ENCODE data around the gene SCN4A. TPM values are rescaled to one million over a fixed set of nuclear protein-coding genes. Genes with fewer than 3 reads are reported as not detected.

Gene SCN4A
- total RNA-seq, 1 experiment from 2014 or later, result 0.03 TPM

GRCh38 chr17:63955232-63955631 lies 17.5 kb downstream of the SCN4A start:
- no peak for DNase-seq (ENCODE audit: low read depth, low spot score)
- Histone ChIP-seq H3K27ac (ENCODE audit: low read length) (no peak overlapping the region), H3K4me3 (ENCODE audit: low read depth in 2 of 2, low read length in 2 of 2) (no peak overlapping the region), H3K27me3 (ENCODE audit: control insufficient read depth, insufficient read depth, low read length) (no peaks in the 10 kb centered on the region), H3K4me1 (ENCODE audit: control insufficient read depth, insufficient read depth, low read length) (no peaks in the 10 kb centered on the region), H3K36me3 (ENCODE audit: control insufficient read depth, insufficient read depth, low read length) (no peaks in the 10 kb centered on the region), H3K9me3 (ENCODE audit: control insufficient read depth, insufficient read depth, low read depth, low read length) (no peaks in the 10 kb centered on the region)
- no TSS peak for BruUV-seq (replicated peaks)
- ATAC-seq, result no peak
- TF ChIP-seq SIN3A (IDR thresholded peaks at IDR 0.05; ENCODE audit: borderline replicate concordance, insufficient read depth, low read depth, low read length), result no peak
- TF ChIP-seq REST (IDR thresholded peaks at IDR 0.05; ENCODE audit: insufficient read depth in 1 of 2, low read depth in 2 of 2, low read length in 1 of 2), result no peak
- TF ChIP-seq CTCF (IDR thresholded peaks at IDR 0.05), result no peak
- TF ChIP-seq POLR2AphosphoS5 (IDR thresholded peaks at IDR 0.05; ENCODE audit: low read depth, low read length), result no peak
- no peak for TF ChIP-seq TCF7L2 (IDR thresholded peaks at IDR 0.05; ENCODE audit: low read depth, low read length)
- intact Hi-C loops (cut with micrococcal nuclease; ENCODE audit: unreplicated experiment) (no loop called here), in situ Hi-C loops (cut with HindIII; ENCODE audit: low pct_unique_long_range_greater_than_20kb, low sequenced_read_pairs) (no loop called here)
- CTCF ChIA-PET, result no interaction called here
- POLR2A ChIA-PET, result no interaction called here

GRCh38 chr17:63954402-63955063 lies 18.2 kb downstream of the SCN4A start:
- in situ Hi-C loops (cut with HindIII; ENCODE audit: low pct_unique_long_range_greater_than_20kb, low sequenced_read_pairs) (no loop called here), intact Hi-C loops (cut with micrococcal nuclease; ENCODE audit: unreplicated experiment) (no loop called here)
- H3K4me1 ChIP-seq (ENCODE audit: control insufficient read depth, insufficient read depth, low read length), result no peaks in the 10 kb centered on the region
- ATAC-seq (no peak), DNase-seq (ENCODE audit: low read depth, low spot score) (no peak)
- no TSS peak for BruUV-seq (replicated peaks)
- H3K36me3 ChIP-seq (ENCODE audit: control insufficient read depth, insufficient read depth, low read length), result no peaks in the 10 kb centered on the region
- H3K27me3 ChIP-seq (ENCODE audit: control insufficient read depth, insufficient read depth, low read length), result no peaks in the 10 kb centered on the region
- H3K9me3 ChIP-seq (ENCODE audit: control insufficient read depth, insufficient read depth, low read depth, low read length), result no peaks in the 10 kb centered on the region
- TF ChIP-seq TCF7L2 (IDR thresholded peaks at IDR 0.05; ENCODE audit: low read depth, low read length) (no peak), REST (IDR thresholded peaks at IDR 0.05; ENCODE audit: insufficient read depth in 1 of 2, low read depth in 2 of 2, low read length in 1 of 2) (no peak), CTCF (IDR thresholded peaks at IDR 0.05) (no peak), SIN3A (IDR thresholded peaks at IDR 0.05; ENCODE audit: borderline replicate concordance, insufficient read depth, low read depth, low read length) (no peak), POLR2AphosphoS5 (IDR thresholded peaks at IDR 0.05; ENCODE audit: low read depth, low read length) (no peak)
- H3K4me3 ChIP-seq (ENCODE audit: low read depth in 2 of 2, low read length in 2 of 2), result no peak overlapping the region
- ChIA-PET POLR2A (interaction anchor here (0.6 kb wide), 1 partner anchor 72 kb away, joined by 14 read pairs; no protein-coding TSS in a partner anchor), CTCF (interaction anchor here (0.5 kb wide), 1 partner anchor 76 kb away, joined by 4 read pairs; no protein-coding TSS in a partner anchor)
- H3K27ac ChIP-seq (ENCODE audit: low read length), result no peak overlapping the region
